Skeletal muscle tissue (tissue), 4 donors: ENCODE measurements around the gene FCMR. TPM values are rescaled to one million over a fixed set of nuclear protein-coding genes. Genes with fewer than 3 reads are reported as not detected.

ENCODE experiments used
- H3K27ac ChIP-seq: one replicate; pipeline ENCODE4 v1.7.0; 2013; ENCODE audit warnings: mild to moderate bottlenecking, low read depth, low read length, inconsistent platforms
- H3K27me3 ChIP-seq, 3 donors: one replicate each; pipeline ENCODE4 v1.7.0; 2013; ENCODE audit warnings: low read length in 3 of 3; ENCODE audit not compliant: control insufficient read depth in 3 of 3, insufficient read depth in 3 of 3
- H3K36me3 ChIP-seq, 3 donors: one replicate each; pipeline ENCODE4 v1.7.0; 2013; ENCODE audit warnings: low read length in 3 of 3; ENCODE audit not compliant: control insufficient read depth in 3 of 3, insufficient read depth in 3 of 3
- H3K4me1 ChIP-seq, 3 donors: one replicate each; pipeline ENCODE4 v1.7.0; 2013; ENCODE audit warnings: low read length in 3 of 3, mild to moderate bottlenecking in 3 of 3; ENCODE audit not compliant: control insufficient read depth in 3 of 3, insufficient read depth in 3 of 3
- H3K4me3 ChIP-seq, 3 donors: one replicate each; pipeline ENCODE4 v1.7.0; 2013; ENCODE audit warnings: low read length in 3 of 3
- H3K9ac ChIP-seq, 3 donors: one replicate each; pipeline ENCODE4 v1.7.0; 2013; ENCODE audit warnings: low read length in 3 of 3, mild to moderate bottlenecking in 3 of 3, moderate library complexity in 2 of 3, low read depth in 1 of 3
- H3K9me3 ChIP-seq, 3 donors: one replicate each; pipeline ENCODE4 v1.7.0; 2013; ENCODE audit warnings: low read length in 3 of 3; ENCODE audit not compliant: control insufficient read depth in 3 of 3
- total RNA-seq: library from RNA; depleted of rRNA; stranded (reverse); fragments of >200 nt; gene quantifications from one replicate; pipeline ENCODE4 v1.2.3, GENCODE V29; 2014
- donor health status: Osteomylitis.

FCMR gene
- total RNA-seq, 1 donor from 2014 or later: 0.52 TPM

- Histone ChIP-seq H3K9ac (no peak overlapping the region), H3K36me3 (no peaks in the 10 kb centered on the region), H3K27ac (no peak overlapping the region), H3K9me3 (no peaks in the 10 kb centered on the region), H3K4me1 (no peaks in the 10 kb centered on the region), H3K27me3 (peaks cover 0 to 12% (median 6%) of the 10 kb centered on the region in 3 donors), H3K4me3 (no peak overlapping the region)
These were observed 29.8 kb upstream of the FCMR start for GRCh38 chr1:206951318-206952100.

GRCh38 chr1:206949641-206950040 lies 27.9 kb upstream of the FCMR start:
- Histone ChIP-seq H3K36me3 (no peaks in the 10 kb centered on the region), H3K9me3 (no peaks in the 10 kb centered on the region), H3K9ac (no peak overlapping the region), H3K27me3 (peaks cover 8 to 26% (median 21%) of the 10 kb centered on the region in 3 donors), H3K27ac (no peak overlapping the region), H3K4me1 (no peaks in the 10 kb centered on the region), H3K4me3 (no peak overlapping the region)

- Histone ChIP-seq H3K27ac (no peak overlapping the region), H3K36me3 (no peaks in the 10 kb centered on the region), H3K9ac (no peak overlapping the region), H3K4me1 (no peaks in the 10 kb centered on the region), H3K9me3 (no peaks in the 10 kb centered on the region), H3K27me3 (peaks cover 8 to 26% (median 25%) of the 10 kb centered on the region in 3 donors), H3K4me3 (no peak overlapping the region)
These were observed 27.5 kb upstream of the FCMR start for GRCh38 chr1:206949208-206949607.

- no peak overlapping the region for H3K4me3 ChIP-seq
- H3K27ac ChIP-seq: no peak overlapping the region
- no peaks in the 10 kb centered on the region for H3K9me3 ChIP-seq
- peaks cover 11 to 35% (median 28%) of the 10 kb centered on the region in 3 donors for H3K27me3 ChIP-seq
- H3K36me3 ChIP-seq: no peaks in the 10 kb centered on the region
- H3K4me1 ChIP-seq: no peaks in the 10 kb centered on the region
- no peak overlapping the region for H3K9ac ChIP-seq
These were observed 25.5 kb upstream of the FCMR start for GRCh38 chr1:206947255-206947654.

GRCh38 chr1:206946261-206946660 lies 24.5 kb upstream of the FCMR start, which contains the start of gene PIGR:
PIGR (minus strand) TSS chr1:206946466; CDS start chr1:206940531, 5,935 bp downstream.
- Histone ChIP-seq H3K4me1 (no peaks in the 10 kb centered on the region), H3K27ac (no peak within 1 kb of the TSS), H3K9ac (no peak within 1 kb of the TSS), H3K4me3 (no peak within 1 kb of the TSS), H3K9me3 (no peaks in the 10 kb centered on the region), H3K36me3 (no peaks in the 10 kb centered on the region), H3K27me3 (peaks cover 11 to 35% (median 28%) of the 10 kb centered on the region in 3 donors)

- Histone ChIP-seq H3K27ac (no peak overlapping the region), H3K9ac (no peak overlapping the region), H3K27me3 (peaks cover 11 to 35% (median 28%) of the 10 kb centered on the region in 3 donors), H3K9me3 (no peaks in the 10 kb centered on the region), H3K36me3 (no peaks in the 10 kb centered on the region), H3K4me1 (no peaks in the 10 kb centered on the region), H3K4me3 (no peak overlapping the region)
These were observed 24.0 kb upstream of the FCMR start for GRCh38 chr1:206945779-206946178.

- no peaks in the 10 kb centered on the region for H3K36me3 ChIP-seq
- H3K27ac ChIP-seq: no peak overlapping the region
- H3K27me3 ChIP-seq: peaks cover 11 to 35% (median 28%) of the 10 kb centered on the region in 3 donors
- H3K4me3 ChIP-seq: no peak overlapping the region
- no peaks in the 10 kb centered on the region for H3K9me3 ChIP-seq
- no peaks in the 10 kb centered on the region for H3K4me1 ChIP-seq
- no peak overlapping the region for H3K9ac ChIP-seq
These were observed 23.0 kb upstream of the FCMR start for GRCh38 chr1:206944703-206945102.

- Histone ChIP-seq H3K27ac (no peak overlapping the region), H3K27me3 (peaks cover 11 to 27% (median 25%) of the 10 kb centered on the region in 3 donors), H3K4me3 (no peak overlapping the region), H3K4me1 (no peaks in the 10 kb centered on the region), H3K9me3 (no peaks in the 10 kb centered on the region), H3K36me3 (no peaks in the 10 kb centered on the region), H3K9ac (no peak overlapping the region)
These were observed 20.2 kb upstream of the FCMR start for GRCh38 chr1:206941766-206942418.

GRCh38 chr1:206940588-206940936 lies 18.8 kb upstream of the FCMR start:
- H3K4me3 ChIP-seq: no peak overlapping the region
- H3K27me3 ChIP-seq: peaks cover 7 to 17% (median 15%) of the 10 kb centered on the region in 3 donors
- no peaks in the 10 kb centered on the region for H3K36me3 ChIP-seq
- H3K27ac ChIP-seq: no peak overlapping the region
- H3K9ac ChIP-seq: no peak overlapping the region
- no peaks in the 10 kb centered on the region for H3K9me3 ChIP-seq
- no peaks in the 10 kb centered on the region for H3K4me1 ChIP-seq
